Cerebellar nuclear complex (tissue), 1 donor: ENCODE data around the gene SIX2.
"Not testable (repeated sequence)": the region's sequence is repeated elsewhere in the genome, so short reads cannot be mapped to it uniquely, and the experiment has no call there.

Source experiments
- DNase-seq, 2 experiments: peaks; one replicate each; lab custom pipeline; 2025; lab: John Stamatoyannopoulos, UW

Gene SIX2

GRCh38 chr2:45009303-45009927 lies at the start of gene SIX2:
Gene SIX2 (minus strand): TSS chr2:45009452. CDS start chr2:45009110, 342 bp downstream.
- no peak for DNase-seq

- no peak for DNase-seq
Measured at GRCh38 chr2:45055162-45055605, 45.9 kb upstream of the SIX2 start.

- no peak for DNase-seq
Measured at GRCh38 chr2:45053966-45054365, 44.7 kb upstream of the SIX2 start.

- no peak for DNase-seq
Measured at GRCh38 chr2:45052388-45052928, 43.2 kb upstream of the SIX2 start.

GRCh38 chr2:45049569-45050336 lies 40.5 kb upstream of the SIX2 start:
- no peak for DNase-seq

DNA sequence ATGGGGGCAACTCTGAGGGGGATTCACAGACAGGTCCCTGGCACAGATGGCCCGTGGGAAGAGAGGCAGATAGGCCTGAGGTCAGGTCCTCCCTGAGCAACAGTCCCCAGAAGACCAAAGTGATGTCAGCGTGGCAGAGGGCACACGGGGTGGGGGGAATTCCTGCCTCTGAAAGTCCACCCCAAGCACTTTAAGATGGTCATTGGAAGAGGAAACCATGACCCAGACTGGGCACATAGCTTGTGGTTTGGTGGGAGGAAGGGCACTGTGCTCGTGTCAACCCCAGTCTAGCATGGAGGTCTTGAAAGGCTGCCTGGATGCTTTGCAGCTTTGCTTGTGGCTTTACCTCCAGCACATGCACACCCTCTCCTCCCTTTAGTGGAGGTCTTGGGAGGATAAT lies 38.0 kb upstream of the SIX2 start:
- DNase-seq: no peak

- DNase-seq: no peak
Measured at GRCh38 chr2:45046786-45047185, 37.5 kb upstream of the SIX2 start.

DNA sequence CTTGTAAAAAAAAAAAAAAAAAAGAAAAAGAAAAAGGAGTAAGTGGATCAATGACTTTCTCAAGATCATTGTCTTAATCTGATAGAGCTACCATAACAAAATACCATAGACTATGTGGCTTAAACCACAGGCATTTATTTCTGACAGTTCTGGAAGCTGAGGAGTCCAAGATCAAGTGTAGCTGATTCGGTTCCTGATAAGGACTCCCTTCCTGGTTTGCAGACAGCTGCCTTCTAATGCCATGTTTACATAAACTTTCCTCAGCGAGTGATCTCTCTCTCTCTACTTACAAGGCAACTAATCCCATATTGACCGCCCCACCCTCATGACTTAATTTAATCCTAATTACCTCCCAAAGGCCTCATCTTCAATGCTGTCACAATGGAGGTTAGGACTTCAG lies 36.5 kb upstream of the SIX2 start:
- no peak for DNase-seq

- no peak for DNase-seq
Measured at GRCh38 chr2:45044916-45045315, 35.7 kb upstream of the SIX2 start.

GRCh38 chr2:45043174-45043573 lies 33.9 kb upstream of the SIX2 start:
- DNase-seq: no peak

DNA sequence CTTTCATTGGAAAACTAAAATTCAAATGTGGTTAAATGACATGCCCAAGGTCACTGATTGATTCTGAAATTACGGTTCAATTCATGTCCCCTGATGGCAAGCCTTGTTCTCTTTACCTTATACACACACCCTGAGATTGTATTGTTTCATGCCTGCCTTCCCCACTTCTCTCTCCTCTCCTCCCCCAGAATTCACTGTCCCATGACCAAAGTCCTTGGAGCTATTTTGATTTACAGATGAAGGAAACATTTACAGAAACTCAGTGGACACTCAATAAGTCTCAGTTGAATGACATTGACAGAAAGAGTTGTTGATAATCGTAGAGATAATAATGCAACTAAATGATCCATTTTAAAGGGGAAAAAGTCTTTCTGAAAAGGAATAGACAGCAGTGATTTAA lies 33.1 kb upstream of the SIX2 start:
- no peak for DNase-seq

- DNase-seq: no peak
Measured at GRCh38 chr2:45040786-45041185, 31.5 kb upstream of the SIX2 start.

- DNase-seq: not testable (repeated sequence)
Measured at GRCh38 chr2:45039804-45040203, 30.6 kb upstream of the SIX2 start.

GRCh38 chr2:45038861-45039260 lies 29.6 kb upstream of the SIX2 start:
- not testable (repeated sequence) for DNase-seq

DNA sequence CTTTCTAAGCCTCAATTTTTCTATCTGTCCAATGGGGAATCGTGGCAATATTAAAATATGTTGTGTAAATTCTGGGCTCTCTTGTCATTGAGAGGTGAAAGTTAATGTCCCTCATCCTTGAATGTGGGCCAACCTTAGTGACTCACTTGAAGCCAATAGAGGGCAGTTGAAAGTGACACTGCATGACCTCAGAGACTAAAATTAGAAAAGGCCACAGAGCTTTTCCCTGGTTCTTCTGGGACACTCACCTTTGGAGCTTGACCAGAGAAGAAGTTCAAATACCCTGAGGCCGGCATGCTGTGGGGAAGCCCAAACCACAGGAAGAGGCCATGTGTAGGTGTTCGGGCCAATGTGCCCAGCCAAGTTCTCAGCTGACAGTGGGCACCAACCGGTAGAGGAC lies 24.1 kb upstream of the SIX2 start:
- no peak for DNase-seq

GRCh38 chr2:45031028-45031427 lies 21.8 kb upstream of the SIX2 start:
- DNase-seq: no peak

GRCh38 chr2:45030553-45030952 lies 21.3 kb upstream of the SIX2 start:
- no peak for DNase-seq

DNA sequence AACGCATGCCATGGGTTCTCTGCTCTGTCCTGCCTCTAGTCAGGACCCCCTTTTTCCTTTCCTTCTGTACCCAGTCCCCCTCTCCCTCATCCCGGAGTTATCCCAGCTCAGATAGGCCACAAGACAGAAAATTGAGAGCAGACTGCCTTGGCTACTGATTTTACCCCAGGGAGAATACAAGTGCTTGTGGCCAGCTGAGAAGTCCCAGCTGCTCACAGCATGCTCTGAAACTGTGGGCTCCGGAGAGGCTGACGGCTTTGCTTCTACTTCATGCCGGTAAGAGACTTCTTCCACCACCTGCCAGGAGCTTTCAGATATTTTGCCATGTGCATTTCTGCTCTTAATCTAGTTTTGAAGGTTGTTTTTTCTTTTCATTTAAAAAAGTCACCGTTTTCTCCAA lies 20.0 kb upstream of the SIX2 start:
- no peak for DNase-seq

DNA sequence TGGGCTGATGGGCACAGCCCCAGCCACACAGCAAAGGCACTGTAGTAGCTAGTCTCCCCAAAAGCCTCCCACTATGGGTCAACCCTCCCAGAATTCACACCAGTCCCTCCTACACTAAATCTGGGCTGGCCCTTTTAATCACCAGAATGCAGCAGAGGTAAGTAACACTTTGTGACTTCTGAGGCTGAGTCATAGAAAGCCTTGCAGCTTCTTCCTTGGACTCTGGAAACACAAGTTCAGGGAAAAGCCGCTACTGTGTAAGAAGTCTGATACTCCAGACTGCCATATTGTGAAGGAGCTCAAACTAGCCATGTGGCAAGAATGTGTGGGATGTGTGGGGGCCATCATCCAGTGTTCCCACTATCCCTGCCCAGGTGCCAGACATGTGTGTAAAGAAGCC lies 19.0 kb upstream of the SIX2 start:
- DNase-seq: no peak

- no peak for DNase-seq
Measured at GRCh38 chr2:45026924-45027450, 17.7 kb upstream of the SIX2 start.

DNA sequence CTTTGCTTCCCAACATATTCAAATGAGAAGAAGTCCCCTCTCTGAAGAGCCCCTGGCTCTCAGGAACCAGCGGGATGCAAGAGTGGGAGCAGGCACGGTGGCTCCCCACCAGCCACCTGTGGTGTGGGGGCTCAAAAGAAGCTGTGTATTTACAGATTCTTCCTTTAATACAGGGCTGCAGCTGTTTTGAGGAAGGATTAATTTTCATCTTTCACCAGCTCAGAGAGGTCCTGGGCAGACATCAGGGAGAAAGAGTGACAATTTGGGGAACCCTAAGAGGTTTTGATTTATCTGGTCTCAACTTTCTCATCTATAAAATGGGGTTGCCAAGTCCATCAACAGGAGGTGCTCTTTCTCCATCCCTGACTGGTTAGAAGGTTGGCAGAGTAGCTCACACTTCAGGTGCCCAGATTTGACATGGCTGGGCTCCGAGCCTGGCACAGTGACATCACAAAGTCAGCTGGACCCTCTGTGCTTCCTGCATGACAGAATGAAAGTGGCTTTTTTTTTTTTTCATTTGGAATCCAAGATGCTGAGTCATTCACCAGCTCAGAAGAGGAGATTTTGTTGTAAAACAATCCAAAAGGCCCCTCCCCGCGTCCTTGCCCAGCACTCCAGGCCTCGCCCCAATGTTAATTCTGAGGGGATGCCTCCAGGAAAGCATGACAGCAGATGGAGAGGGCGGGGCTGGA lies 15.5 kb upstream of the SIX2 start:
- DNase-seq: no peak

DNA sequence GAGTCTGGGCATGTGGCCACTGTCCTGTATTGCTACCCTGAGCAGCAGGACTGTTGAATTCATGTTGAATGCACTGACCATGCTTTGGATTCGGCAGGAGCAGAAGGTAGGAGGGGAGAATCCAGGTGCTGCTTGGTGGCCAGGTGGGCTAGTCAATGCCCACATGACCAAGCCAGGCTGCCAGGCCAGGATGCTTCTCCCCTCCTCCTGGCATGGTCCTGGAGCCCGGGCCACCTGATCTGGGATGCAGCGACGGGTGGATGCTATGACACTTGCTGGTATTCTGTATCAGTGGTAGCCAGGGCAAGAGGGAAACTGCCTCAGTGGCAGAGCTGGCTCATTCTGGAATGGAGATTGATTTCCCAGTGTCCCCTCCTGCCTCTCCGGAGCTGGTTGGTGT lies 14.8 kb upstream of the SIX2 start:
- DNase-seq: no peak

- no peak for DNase-seq
Measured at GRCh38 chr2:45020439-45020838, 11.2 kb upstream of the SIX2 start.
